Stimulated activated CD4-positive, alpha-beta T cell treated with anti-CD3 and anti-CD28 coated beads, TNF-alpha, amount 100 ng/mL, for 24 hours (primary cell): ENCODE data around the gene FIBP.

ENCODE experiments used
- DNase-seq, 3 experiments: peaks; one replicate each; pipeline ENCODE4 v3.0.0-alpha.2; 2020; ENCODE audit warnings: low read depth in 3 of 3

The FIBP gene

DNA sequence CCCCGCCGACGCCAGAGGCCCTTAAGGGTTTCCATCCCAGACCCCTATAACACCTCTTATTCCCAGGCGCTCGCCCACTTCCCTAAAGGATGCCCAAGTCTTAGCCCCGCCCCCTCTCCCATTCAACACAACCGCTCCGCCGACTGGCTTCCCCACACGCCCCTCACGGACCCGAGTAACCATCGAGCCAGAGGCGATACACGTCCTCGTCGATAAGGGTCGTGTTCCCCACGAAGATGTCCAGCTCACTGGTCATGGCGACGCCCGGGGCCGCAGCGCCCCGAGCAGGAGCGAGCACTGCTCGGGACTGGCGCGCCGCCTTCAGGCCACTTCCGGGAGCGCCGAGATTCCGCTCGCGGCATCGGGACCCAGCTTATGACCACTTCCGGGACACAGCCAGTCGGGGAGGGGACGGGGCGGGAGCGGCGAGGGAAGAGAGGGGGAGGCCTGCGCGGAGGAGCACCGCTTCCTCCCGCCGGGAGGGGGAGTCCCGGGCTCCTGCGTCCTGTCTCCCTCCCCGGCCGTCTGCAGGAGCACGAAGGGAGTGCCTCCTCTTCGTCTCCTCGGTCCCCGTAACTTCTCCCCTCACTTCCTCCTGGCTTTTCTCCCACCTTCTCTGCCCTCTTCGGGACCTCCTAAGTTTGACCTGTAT lies at the start of gene FIBP:
Gene FIBP (minus strand): TSS at position 309 of the 652 bp plus-strand sequence. CDS start 53 bp downstream, at position 256.
- peak; percentile 93 to 97 (median 94) for DNase-seq

DNA sequence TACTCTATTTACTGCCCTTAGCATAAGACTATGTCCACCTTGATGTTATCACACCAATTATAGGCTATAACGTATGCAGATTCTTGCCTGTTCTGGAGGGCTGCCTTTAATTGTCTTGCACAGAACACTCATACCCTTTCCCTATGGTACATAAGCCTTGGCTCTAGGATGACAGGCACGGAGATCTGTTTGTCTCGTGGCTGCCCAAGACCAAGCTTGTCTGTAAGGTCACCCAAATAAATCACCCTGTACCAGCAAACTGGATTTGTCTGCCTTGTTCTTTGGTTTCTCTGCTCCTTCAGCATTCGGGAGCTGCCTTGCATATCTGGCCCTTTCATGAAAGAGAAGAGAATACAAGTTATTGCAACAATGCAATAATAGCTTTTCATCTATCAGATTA lies 49.5 kb upstream of the FIBP start:
- no peak for DNase-seq

DNA sequence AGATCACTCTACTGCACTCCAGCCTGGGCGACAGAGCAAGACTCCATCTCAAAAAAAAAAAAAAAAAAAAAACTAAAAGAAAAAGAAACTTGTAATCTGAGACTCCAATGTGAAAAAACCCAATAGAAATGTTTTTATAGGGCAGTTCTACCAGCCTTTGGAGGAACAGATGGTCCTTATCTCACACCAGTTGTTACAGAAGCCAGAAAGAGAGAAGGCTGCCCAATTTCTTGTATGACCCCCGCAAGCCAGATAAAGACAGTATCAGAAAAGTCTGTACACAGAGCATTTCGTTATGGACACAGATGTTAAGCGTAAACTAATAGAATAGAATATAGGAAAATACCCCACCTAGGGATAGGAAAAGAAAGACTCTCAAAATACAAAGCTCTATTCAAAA lies 45.7 kb upstream of the FIBP start:
- DNase-seq, result no peak

DNA sequence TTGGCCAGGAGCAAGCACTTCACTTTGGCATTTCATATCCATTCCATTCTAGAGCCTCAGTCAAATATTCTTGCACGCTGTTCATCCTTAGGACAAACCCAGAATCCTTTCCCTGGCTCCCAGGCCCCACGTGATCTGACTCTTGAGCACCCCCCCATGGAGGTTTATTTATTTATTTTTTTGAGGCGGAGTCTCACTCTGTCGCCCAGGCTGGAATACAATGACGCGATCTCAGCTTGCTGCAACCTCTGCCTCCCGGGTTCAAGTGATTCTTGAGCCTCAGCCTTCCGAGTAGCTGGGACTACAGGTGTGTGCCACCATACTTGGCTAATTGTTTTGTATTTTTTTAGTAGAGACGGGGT lies 44.3 kb upstream of the FIBP start:
- DNase-seq, result no peak

DNA sequence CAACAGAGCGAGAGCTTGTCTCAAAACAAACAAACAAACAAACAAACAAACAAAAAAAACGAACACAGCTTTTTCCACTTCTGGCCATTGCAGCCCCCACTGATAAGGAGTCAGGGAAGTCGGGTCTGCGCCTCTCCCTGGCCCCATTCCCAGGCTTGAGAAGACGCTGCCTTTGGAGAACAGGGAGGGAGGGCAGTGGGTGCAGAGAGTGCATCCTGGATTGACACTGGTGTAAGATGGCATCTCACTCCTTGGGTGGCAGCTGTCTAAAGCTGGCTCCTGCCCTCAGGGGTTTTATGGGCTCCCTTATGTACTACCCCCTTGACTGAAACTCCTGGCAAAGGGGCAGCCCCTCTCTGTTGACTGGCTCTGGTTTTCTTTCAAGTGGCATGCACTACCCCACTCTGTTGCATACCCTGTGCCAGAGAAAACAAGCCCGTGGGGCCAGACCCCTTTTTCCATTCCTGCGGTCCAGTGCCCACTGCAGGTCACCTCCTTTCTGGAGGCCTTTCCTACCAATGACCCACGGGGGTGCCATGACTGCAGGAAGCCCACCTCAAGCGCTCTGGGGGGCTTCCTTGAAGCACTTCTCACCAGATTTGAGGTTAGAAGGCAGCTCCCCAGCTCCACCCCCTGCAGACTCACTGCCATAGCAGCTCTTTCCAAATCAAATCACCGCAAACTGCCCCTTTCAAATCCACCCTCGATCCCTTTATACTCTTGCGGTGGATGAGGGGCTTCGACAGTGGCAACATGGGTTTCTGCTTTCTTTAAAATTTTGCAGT lies 43.7 kb upstream of the FIBP start:
- no peak for DNase-seq

DNA sequence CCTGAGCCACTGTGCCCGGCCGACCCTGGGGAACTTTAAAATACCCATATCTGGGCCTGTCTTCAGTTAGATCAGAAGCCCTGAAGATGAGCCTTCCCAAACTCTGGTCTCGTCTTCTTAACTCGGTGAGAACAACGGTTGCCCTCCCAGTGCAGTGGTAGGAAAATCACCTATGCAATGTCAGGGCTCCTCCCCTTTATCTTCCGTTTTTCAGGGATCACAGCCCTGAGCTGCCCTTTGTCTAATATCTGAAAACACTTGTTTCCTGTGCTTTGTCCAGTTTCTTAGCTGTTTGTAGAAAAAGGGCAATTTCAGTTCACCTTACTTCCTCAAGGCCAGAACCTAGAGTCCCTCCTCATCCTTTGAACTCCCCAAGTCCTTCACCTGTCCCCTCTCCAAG lies 40.4 kb upstream of the FIBP start:
- no peak for DNase-seq

DNA sequence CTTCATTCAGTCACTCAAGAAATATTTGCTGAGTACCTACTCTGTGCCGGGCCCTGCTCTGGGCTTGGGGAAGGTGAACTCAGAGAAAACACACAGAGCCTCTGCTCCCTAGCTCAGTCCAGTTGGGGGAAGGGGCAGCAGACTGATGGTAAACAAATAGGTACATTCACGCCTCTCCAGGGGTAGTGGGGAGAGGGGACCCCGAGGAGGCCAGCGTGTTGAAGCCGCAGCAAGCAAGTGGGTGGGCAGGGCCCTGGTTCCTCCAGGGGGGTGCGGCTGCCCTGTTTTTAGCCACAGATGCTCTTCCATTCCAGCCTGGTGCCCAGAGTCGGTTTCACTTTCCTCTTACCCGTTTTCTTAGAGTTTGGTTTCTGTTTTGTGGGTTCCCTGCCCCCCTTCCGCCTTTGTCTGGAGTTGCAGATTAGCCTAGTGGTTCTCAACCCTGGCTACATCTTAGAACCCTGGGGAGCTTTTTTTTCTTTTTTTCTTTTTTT lies 39.7 kb upstream of the FIBP start:
- peak; percentile 54 to 68 (median 59) for DNase-seq

DNA sequence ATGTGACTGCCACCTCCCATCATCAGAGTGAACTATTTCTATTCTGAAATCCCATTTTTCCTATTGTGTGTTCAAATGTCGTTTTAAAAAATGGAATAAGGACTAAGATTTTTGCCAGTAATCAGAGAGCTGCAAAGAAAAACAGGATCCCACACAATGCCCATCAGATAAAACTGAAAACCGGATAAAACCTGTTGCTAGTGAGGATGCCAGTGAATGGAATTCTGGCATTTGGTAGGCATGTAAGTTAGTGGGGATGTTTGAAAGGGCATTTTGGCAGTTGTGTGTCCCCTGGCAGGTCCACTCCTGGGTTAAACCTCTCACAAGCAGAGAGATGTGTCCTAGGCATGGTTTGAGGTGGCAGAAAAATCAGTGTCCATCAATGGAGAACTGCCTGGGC lies 37.1 kb upstream of the FIBP start:
- no peak for DNase-seq

DNA sequence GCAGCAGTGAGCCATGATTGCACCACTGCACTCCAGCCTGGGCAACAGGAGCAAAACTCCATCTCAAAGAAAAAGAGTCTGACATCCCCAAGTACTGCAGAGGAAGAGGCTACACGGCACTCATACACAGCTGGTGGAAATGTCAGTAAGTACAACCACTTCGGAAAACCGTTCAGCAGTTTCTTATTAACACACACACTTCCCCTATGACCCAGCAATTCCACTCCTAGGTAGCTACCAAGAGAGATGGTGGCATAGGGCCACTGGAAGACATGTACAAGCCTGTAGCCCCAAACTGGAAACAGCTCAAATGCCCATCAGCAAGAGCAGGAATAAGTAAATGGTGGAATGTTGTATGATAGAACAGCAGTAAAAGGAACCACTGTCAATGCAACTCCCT lies 34.3 kb upstream of the FIBP start:
- DNase-seq, result no peak

DNA sequence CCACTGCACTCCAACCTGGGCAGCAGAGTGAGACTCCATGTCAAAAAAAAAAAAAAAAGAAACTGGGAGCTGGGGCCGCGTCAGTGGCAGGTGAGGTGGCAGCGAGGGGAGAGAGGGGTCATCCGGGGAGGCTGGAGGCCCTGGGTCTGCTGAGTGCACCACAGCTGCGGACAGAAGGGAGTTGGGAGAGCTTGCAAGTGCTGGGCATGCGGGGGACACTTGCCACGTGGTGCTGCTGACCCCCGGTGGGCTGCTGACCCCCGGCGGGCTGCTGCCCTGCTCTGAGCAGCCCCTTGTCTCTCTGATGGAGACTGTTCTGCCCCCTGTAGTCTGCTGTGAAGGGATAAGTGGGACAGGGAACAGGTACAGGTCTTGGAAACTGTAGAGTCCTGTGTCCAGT lies 33.6 kb upstream of the FIBP start:
- no peak for DNase-seq

DNA sequence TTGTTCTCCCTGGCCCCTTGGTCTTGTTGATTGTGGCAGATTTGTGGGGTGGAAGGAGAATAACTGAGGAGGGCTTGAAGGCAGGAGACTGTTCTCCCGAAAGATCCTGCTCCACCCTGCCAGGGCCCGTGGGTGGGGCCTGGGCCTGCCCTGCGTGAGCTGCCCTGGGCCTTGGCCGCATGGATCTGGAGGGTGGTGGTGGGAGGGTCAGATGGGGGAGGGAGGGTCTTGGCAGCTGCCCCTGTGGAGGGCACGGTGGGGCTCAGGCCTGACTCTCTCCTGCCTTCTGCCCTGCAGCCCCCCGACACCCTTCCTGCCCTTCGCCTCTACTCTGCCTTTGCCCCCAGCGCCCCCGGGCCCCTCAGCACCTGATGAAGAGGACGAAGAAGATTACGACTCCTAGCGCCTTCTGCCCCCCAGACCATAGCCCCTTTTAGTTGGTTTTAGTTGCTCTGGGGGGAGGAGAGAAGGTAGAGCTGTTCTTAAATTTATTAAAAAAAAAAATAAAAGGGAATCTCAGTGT lies 32.8 kb upstream of the FIBP start:
- no peak for DNase-seq

DNA sequence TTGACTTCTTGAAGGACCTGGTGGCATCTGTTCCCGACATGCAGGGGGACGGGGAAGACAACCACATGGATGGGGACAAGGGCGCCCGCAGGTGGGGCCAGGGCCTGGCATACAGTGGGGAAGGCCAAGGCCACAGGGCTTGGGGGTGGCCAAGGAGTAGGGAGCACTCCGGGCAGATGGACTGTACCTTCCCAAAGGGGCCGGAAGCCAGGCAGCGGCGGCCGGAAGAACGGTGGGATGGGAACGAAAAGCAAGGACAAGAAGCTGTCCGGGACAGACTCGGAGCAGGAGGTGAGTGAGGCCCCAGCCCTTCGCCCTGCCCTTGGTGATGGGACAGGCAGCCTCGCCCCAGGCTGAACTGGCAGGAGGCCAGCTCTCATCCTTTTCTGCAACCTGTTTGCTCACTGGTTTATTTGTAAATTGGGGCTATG lies 32.1 kb upstream of the FIBP start:
- DNase-seq, result no peak

DNA sequence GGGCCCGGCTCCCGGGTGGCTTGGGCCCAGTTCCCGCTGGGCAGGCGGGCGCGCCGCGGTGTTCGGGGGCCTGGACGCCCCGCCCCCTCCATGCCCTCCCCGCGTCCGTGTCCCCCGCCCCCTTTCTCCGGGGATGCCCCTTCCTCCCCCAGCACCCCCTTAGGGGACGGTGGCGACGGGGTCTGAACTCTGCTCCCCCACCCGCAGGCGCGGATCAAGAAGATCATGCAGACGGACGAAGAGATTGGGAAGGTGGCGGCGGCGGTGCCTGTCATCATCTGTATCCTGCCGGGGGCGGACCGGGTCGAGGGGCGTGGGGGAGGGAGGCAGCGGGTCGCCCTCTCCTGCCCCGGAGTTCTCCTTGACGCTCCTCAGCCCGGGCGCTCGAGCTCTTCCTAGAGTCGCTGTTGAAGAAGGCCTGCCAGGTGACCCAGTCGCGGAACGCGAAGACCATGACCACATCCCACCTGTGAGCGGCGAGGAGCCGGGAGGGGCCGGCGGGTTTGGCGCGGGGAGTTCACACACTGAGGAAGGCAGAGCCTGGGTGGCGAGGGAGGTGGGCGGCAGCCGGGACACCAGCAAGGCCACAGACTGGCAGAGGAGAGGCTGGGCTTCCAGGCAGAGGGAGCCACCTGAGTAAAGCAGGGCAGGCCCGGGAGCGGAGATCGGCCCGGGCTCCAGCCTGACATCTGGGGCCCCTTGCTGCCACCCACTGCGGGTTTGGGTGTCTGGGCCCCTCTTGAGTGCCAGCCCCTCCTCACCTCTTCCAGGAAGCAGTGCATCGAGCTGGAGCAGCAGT lies 31.5 kb upstream of the FIBP start:
- peak; percentile 33 to 54 (median 42) for DNase-seq

DNA sequence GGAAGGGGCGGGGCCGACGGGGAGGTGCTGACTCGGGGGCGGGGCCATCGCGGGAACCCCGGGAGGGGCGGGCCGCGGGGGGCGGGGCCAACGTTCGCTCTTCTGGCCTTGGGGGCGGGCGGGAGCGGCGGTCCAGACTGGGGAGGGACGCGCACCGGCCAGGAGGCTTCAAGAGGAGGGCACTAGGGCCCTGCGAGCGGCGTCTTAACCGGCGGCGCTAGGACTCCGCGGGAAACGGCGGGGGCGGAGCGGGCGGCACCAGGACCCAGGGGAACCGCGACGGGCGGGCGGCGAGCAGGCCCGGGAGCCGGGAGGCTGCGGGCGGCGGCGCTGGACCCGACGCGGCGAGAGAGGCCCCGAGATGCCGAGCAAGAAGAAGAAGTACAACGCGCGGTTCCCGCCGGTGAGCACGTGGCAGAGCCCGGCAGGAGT lies 30.9 kb upstream of the FIBP start, which contains the start of gene DRAP1:
Gene DRAP1 (plus strand): TSS at position 286 of the 432 bp plus-strand sequence. CDS start 76 bp downstream, at position 362.
- DNase-seq, result peak; percentile 97 to 98 (median 98)

DNA sequence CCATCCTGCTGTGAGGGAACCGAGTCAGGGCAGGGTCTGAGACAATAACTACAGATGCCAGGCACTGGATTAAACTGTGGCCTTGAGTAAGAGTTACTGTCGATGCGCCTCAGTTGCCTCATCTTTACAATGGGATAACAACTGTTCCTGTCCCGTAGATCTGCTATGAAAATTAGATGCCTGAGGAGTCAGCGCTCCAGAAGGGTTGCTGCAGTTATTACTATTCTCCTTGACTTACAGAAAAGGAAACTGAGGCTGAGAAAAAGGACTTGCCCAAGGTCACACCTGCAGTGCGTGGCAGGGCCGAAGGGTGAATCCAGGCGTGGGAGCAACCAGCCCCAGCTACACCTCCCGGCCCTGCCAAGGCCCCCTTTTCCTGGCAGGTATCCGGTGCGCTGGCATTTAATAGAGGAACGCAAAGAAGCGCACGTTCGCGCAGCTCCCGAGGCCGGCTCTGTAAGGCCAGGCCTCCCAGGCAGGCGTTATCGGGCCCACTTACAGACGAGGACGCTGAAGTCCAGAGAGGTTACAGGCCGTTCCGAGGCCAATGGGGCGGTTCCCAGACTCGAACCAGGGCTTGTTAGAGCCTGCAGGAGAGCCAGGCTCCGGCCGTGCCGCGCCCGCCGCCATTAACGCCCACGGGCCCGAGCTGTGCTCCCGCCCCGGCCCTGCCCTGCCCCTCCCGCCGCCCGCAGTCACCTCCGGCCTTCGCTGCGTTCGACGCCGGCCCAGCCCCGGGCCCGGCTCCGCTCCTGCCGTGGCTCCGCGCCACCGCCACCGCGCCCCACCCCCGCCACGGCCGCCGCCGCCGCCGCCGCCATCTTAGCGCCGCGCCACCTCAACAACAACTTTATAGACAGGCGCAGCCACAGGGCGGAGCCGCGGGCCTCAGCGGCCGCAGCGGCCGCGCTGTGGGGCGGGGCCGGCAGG lies 30.2 kb upstream of the FIBP start, which contains the start of gene C11orf68:
Gene C11orf68 (minus strand): TSS at position 852 of the 930 bp plus-strand sequence. CDS start 31 bp downstream, at position 821.
- DNase-seq, result no peak

DNA sequence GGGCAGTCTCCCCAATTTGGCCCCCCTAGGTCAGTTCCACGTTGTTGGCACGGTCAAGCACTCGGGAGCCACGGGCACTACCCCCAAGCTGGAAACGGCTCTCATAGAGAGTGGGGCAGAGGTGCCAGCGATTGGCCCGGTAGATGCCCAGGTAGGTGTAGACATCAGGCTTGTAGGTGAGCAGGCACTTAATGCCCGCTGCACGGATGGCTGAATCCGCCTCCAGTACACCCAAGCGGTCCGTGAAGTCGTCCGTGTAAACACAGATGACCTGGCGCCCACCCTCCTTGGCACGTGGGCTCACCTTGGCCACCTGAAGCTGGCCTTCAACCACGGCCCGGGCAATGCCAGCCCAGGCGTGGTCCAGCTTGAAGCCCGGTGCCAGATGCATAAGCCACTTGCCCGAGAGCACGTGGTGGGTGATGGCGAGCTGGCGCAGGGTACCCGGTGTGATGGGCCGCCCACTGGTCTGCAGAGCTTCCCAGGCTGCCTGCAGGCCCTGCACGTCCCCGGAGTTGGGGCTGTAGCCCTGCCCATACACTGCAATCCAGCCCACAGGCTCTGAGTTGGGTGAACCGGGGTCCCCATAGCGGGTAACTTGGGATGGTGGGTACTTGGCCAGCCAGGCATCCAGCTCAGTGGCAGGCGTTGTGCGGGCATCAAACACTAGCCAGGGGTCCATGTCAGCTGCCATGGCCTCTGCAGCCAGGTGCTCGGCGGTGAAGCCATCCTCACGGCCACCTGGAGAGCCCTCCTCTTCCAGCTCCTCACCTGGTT lies 29.4 kb upstream of the FIBP start:
- no peak for DNase-seq

DNA sequence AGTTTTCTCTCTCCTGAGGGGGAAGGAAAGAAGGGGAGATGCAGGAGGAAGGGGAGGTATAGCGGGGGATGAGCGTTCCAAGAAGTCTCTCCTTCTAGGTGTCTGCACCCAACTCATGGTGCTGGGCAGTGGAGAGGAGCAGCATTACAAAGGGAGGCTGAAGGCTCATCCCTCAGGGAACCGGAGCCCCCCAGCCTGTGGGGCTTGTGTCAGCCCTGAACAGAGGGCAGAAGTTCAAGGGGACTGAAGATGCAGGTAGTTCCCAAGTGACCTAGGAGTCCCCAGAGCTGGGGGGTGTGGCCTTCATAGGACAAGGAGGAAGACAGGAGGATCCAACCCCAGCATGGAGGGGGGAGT lies 28.8 kb upstream of the FIBP start:
- no peak for DNase-seq

DNA sequence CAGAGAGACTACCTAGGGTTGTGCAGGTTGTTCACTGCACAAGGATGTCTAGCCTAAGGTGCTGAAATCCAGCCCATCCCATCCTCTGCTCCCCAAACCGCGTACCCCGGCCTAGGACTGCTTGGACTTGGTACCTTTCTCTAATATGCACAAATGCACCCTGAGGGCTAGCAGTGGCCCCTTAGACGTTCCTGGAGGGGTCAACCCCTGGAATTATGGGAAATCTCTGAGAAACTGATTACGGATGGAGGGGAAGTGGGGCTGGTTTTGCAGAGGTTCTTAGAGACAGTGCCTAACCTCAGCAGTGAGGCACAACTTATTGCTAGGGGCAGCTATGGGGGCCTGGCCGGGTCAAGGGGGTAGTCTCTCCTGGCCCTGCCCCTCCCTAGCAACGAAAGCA lies 28.1 kb upstream of the FIBP start:
- DNase-seq, result no peak

DNA sequence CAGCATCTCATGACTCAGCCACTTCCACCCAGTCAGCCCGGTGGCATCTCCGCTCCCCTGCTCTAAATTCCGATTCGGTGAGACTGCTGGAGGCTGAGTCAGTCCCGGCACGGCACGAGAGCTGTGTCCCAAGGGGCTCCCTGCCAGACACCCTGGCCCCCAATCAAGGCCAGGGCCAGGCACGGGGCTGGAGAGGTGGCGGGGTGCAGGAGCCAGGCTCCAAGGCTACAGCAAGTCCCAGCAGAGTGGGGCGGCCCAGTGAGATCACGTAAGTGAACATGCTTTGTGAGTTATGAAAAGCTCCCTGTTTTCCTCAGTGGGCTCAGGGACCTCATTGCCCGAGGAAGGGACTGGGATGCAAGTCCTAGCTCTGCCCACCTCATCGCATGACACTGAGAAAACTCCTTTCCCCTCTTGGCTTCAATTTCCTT lies 27.6 kb upstream of the FIBP start:
- no peak for DNase-seq
